Sigmoid colon (tissue), 4 donors: ENCODE data around the gene PALB2.

Experiments
- CTCF ChIP-seq, 4 experiments: fragments of 450-650 bp in 3 of 4; fragments of 200-600 bp in 1 of 4; IDR thresholded peaks; one replicate each; pipeline ENCODE4 v1.5.1; 2016 to 2019; ENCODE audit warnings: antibody characterized with exemption in 4 of 4, mild to moderate bottlenecking in 3 of 4, moderate library complexity in 2 of 4
- POLR2AphosphoS5 ChIP-seq, 4 donors: sonication (generic); formaldehyde crosslinking; IDR thresholded peaks; one replicate each; pipeline ENCODE4 v1.6.1; 2017; ENCODE audit warnings: antibody characterized with exemption in 4 of 4

DNA sequence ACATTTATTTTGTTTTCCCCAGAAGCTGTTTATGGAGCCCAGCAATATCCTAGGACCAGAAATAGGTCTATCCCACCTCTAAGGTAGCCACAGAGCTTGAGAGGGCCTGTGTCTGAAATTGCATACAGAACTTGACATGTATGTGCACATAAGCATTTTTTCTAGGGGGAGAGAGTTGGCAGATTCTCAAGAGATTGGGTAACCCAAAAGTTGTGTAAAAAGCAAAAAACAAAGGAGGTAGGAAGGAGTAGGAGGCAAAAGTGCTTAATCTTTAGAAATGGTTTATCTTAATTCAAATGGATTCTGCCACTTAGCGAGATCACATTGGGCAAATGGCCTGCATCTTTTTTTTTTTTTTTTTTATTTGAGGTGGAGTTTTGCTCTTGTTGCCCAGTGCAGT lies 41.1 kb upstream of the PALB2 start:
- TF ChIP-seq CTCF (IDR thresholded peaks at IDR 0.05) (no peak), POLR2AphosphoS5 (IDR thresholded peaks at IDR 0.05) (no peak)
